HG03442 (cell line): Measurements from ENCODE around the gene TRIP13.

Experiments
- ATAC-seq: cut with Tn5 transposase; IDR thresholded peaks from one replicate; pipeline ENCODE4 v1.9.1; 2021; ENCODE audit warnings: mild to moderate bottlenecking, moderate library complexity; ENCODE audit not compliant: unreplicated experiment

Gene TRIP13

GRCh38 chr5:949815-950560, 57.3 kb downstream of the TRIP13 start:
- ATAC-seq, result no peak

- no peak for ATAC-seq
These were observed 59.4 kb downstream of the TRIP13 start for GRCh38 chr5:951940-952596.

GRCh38 chr5:952597-953271, 60.0 kb downstream of the TRIP13 start:
- no peak for ATAC-seq

GRCh38 chr5:953535-954449, 61.1 kb downstream of the TRIP13 start:
- ATAC-seq, result no peak

GRCh38 chr5:955886-956761, 63.4 kb downstream of the TRIP13 start:
- ATAC-seq, result no peak

GRCh38 chr5:956941-957747, 64.5 kb downstream of the TRIP13 start:
- peak; percentile 76 for ATAC-seq

GRCh38 chr5:957748-958485, 65.2 kb downstream of the TRIP13 start:
- ATAC-seq, result no peak

- no peak for ATAC-seq
These were observed 66.3 kb downstream of the TRIP13 start for GRCh38 chr5:958701-959571.

- no peak for ATAC-seq
These were observed 67.2 kb downstream of the TRIP13 start for GRCh38 chr5:959581-960531.

- no peak for ATAC-seq
These were observed 67.9 kb downstream of the TRIP13 start for GRCh38 chr5:960551-960950.

- ATAC-seq, result no peak
These were observed 68.5 kb downstream of the TRIP13 start for GRCh38 chr5:961002-961710.

GRCh38 chr5:961711-962240, 69.1 kb downstream of the TRIP13 start:
- no peak for ATAC-seq

GRCh38 chr5:962386-962785, 69.7 kb downstream of the TRIP13 start:
- ATAC-seq, result no peak

GRCh38 chr5:962801-963200, 70.1 kb downstream of the TRIP13 start:
- ATAC-seq, result no peak

GRCh38 chr5:963310-963672, 70.6 kb downstream of the TRIP13 start:
- ATAC-seq, result peak; percentile 25
